ENCODE results near the gene RFX7.

- no peak for TF ChIP-seq GATA2 (IDR thresholded peaks at IDR 0.05; ENCODE audit: low read depth, low read length)
- TF ChIP-seq GATA3 (IDR thresholded peaks at IDR 0.05; ENCODE audit: low read depth, low read length) = no peak
Measured at GRCh38 chr15:56056626-56057025, 187.1 kb downstream of the RFX7 start.

Measured in SH-SY5Y (cell line).